HUES48 (cell line): Measurements from ENCODE around the gene ALOX12B.

Experiments
- H3K27ac ChIP-seq: one replicate; pipeline ENCODE4 v1.7.0; 2013; ENCODE audit warnings: low read depth, low read length, inconsistent platforms
- H3K27me3 ChIP-seq: 2 replicates; pipeline ENCODE4 v1.6.1; 2013; ENCODE audit warnings: mild to moderate bottlenecking, low read length; ENCODE audit not compliant: control insufficient read depth, insufficient read depth
- H3K36me3 ChIP-seq: 2 replicates; pipeline ENCODE4 v1.6.1; 2013; ENCODE audit warnings: low read length; ENCODE audit not compliant: control insufficient read depth, insufficient read depth
- H3K4me1 ChIP-seq: 2 replicates; pipeline ENCODE4 v1.6.1; 2013; ENCODE audit warnings: mild to moderate bottlenecking, low read length; ENCODE audit not compliant: control insufficient read depth, insufficient read depth
- H3K4me3 ChIP-seq: 2 replicates; pipeline ENCODE4 v1.5.1; 2013; ENCODE audit warnings: mild to moderate bottlenecking, low read depth, low read length
- H3K9ac ChIP-seq: 2 replicates; pipeline ENCODE4 v1.6.1; 2013; ENCODE audit warnings: mild to moderate bottlenecking, low read depth, low read length, moderate library complexity
- H3K9me3 ChIP-seq: 2 replicates; pipeline ENCODE4 v1.6.1; 2013; ENCODE audit warnings: low read length; ENCODE audit not compliant: control insufficient read depth, insufficient read depth

ALOX12B gene

GRCh38 chr17:8087075-8087951 is at the start of gene ALOX12B:
Gene ALOX12B (minus strand): TSS chr17:8087716. CDS start chr17:8087442, 274 bp downstream.
- no peak within 1 kb of the TSS for H3K9ac ChIP-seq
- H3K4me3 ChIP-seq, result no peak within 1 kb of the TSS
- no peaks in the 10 kb centered on the region; the same call in none of the 2 replicates for H3K27me3 ChIP-seq
- H3K9me3 ChIP-seq, result no peaks in the 10 kb centered on the region
- no peak within 1 kb of the TSS for H3K27ac ChIP-seq
- H3K36me3 ChIP-seq, result no peaks in the 10 kb centered on the region
- H3K4me1 ChIP-seq, result no peaks in the 10 kb centered on the region

- Histone ChIP-seq H3K9me3 (no peaks in the 10 kb centered on the region), H3K4me1 (no peaks in the 10 kb centered on the region), H3K9ac (no peak overlapping the region), H3K27me3 (peaks cover 8% of the 10 kb centered on the region), H3K4me3 (peak overlapping the region; percentile 22; the same call in 1 of the 2 replicates), H3K27ac (no peak overlapping the region), H3K36me3 (no peaks in the 10 kb centered on the region)
Observed at GRCh38 chr17:8133941-8134340, 46.4 kb upstream of the ALOX12B start.

DNA sequence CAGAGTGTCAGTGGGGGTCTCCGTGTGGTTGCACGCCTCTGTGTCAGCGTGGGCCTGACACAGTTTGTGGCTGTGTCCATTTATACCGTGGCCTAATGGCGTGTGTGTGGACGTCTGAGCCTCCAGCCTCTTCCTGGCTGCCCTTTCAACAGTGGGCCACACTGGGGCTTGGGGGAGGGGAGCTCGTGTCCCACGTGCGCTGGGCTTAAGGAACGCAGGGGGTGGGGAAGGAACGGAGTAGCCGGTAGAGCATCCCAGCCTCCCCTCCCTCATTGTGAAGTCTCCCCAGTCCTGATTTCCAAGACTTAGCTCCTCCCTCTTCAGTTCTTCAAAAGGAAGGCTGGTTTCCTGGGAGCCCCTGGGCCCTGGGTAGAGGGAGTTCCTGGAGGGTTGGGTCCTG is 45.9 kb upstream of the ALOX12B start:
- no peak overlapping the region for H3K9ac ChIP-seq

GRCh38 chr17:8131844-8132441 is 44.4 kb upstream of the ALOX12B start:
- H3K27ac ChIP-seq, result no peak overlapping the region
- H3K4me1 ChIP-seq, result peaks cover 4% of the 10 kb centered on the region; the same call in 1 of the 2 replicates
- H3K9ac ChIP-seq, result no peak overlapping the region
- peaks cover 20% of the 10 kb centered on the region for H3K27me3 ChIP-seq
- no peak overlapping the region for H3K4me3 ChIP-seq
- no peaks in the 10 kb centered on the region for H3K36me3 ChIP-seq
- H3K9me3 ChIP-seq, result no peaks in the 10 kb centered on the region

More for the DNA sequence above, 45.9 kb upstream of the ALOX12B start:
- H3K4me1 ChIP-seq, result no peaks in the 10 kb centered on the region
- peaks cover 12% of the 10 kb centered on the region for H3K27me3 ChIP-seq
- H3K27ac ChIP-seq, result no peak overlapping the region
- no peaks in the 10 kb centered on the region for H3K36me3 ChIP-seq
- no peaks in the 10 kb centered on the region for H3K9me3 ChIP-seq
- H3K4me3 ChIP-seq, result peak overlapping the region; percentile 22; the same call in 1 of the 2 replicates

- H3K27ac ChIP-seq, result no peak overlapping the region
Observed at GRCh38 chr17:8128125-8128784, 40.7 kb upstream of the ALOX12B start.

DNA sequence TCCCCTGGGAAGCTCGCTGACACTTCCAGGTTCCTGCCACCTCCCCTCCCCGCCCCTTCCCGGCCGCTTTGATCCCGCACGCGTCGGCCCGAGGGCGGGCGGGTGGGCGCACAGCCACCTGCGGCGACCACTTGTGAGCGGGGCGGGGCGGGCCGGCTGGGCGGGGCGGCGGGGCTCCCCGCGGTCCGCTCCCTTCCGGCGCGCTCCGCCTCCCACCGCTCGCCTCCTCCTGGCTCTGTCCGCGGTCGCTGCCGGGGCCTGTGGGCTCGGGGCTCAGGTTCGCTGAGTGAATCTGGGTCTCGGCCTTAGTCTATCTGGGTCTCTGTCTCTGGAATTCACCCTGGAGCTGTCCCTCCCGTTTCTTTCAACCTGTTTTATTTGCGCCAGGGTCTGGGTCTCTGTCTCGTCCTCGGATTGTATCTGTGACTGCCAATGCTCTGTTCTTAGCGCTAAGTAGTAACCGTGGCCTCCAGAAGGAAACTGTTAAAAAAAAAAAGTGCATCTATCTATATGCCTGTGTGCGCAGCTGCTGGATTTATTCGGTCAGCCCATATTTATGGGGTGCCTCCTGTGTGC is 39.1 kb upstream of the ALOX12B start:
- H3K9me3 ChIP-seq, result no peaks in the 10 kb centered on the region
- peak overlapping the region; percentile 88 for H3K4me3 ChIP-seq
- peaks cover 60% of the 10 kb centered on the region for H3K27me3 ChIP-seq
- H3K36me3 ChIP-seq, result no peaks in the 10 kb centered on the region
- H3K4me1 ChIP-seq, result peaks cover 23% of the 10 kb centered on the region
- no peak overlapping the region for H3K27ac ChIP-seq
- H3K9ac ChIP-seq, result no peak overlapping the region

More at GRCh38 chr17:8128125-8128784, 40.7 kb upstream of the ALOX12B start:
- Histone ChIP-seq H3K4me1 (peaks cover 19% of the 10 kb centered on the region), H3K27me3 (peaks cover 49% of the 10 kb centered on the region), H3K9me3 (no peaks in the 10 kb centered on the region), H3K36me3 (no peaks in the 10 kb centered on the region), H3K4me3 (no peak overlapping the region), H3K9ac (no peak overlapping the region)

GRCh38 chr17:8125947-8126490 is 38.5 kb upstream of the ALOX12B start:
- Histone ChIP-seq H3K27ac (no peak overlapping the region), H3K36me3 (no peaks in the 10 kb centered on the region), H3K9me3 (no peaks in the 10 kb centered on the region), H3K9ac (no peak overlapping the region), H3K4me1 (peaks cover 23% of the 10 kb centered on the region), H3K27me3 (peaks cover 60% of the 10 kb centered on the region), H3K4me3 (peak overlapping the region; percentile 88)

DNA sequence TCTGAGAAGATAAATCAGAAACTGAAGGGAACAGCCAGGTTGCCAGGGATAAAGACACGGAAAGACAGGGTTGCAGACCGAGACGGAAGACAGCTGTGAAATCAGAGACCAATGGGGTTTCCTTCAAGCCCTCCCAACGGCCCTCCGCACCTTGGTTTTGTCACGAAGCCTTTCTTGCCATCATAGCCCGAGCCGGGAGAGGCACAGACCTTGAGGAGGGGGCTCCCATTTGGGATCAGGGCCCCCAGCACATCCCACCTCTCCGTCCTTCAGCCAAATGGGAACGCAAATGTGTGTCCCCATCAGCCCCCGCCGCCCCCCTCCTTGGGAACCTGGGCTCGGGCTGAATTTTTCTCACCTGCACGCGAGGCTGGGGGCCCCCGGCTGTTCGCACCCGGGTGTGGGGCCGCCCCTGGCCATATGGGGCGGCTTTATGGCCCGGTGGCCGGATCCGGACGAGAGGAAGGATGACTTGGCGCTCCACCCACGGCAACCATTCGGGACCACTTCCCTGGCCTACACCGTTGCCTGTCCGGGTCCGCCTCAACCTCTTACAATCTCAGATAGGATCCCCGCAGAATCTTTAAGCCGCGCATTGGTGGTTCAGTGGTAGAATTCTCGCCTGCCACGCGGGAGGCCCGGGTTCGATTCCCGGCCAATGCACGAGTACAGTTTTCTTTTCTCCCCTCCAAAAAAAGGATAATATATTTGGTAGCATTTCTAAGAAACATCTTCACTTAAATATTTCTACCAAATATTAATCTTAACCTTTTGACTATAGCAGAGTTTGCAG is 37.8 kb upstream of the ALOX12B start:
- H3K4me3 ChIP-seq, result peak overlapping the region; percentile 88
- peaks cover 60% of the 10 kb centered on the region for H3K27me3 ChIP-seq
- no peak overlapping the region for H3K27ac ChIP-seq
- H3K9ac ChIP-seq, result no peak overlapping the region
- no peaks in the 10 kb centered on the region for H3K9me3 ChIP-seq
- H3K36me3 ChIP-seq, result no peaks in the 10 kb centered on the region
- peaks cover 23% of the 10 kb centered on the region for H3K4me1 ChIP-seq

- Histone ChIP-seq H3K9me3 (no peaks in the 10 kb centered on the region), H3K4me3 (peak overlapping the region; percentile 88), H3K36me3 (no peaks in the 10 kb centered on the region), H3K27ac (no peak overlapping the region), H3K27me3 (peaks cover 60% of the 10 kb centered on the region), H3K9ac (no peak overlapping the region), H3K4me1 (peaks cover 25% of the 10 kb centered on the region)
Observed at GRCh38 chr17:8124350-8125153, 37.0 kb upstream of the ALOX12B start.
